NCI-H748 (cell line): ENCODE measurements around the gene CAPRIN2.

ENCODE experiments used
- DNase-seq: peaks from one replicate; lab custom pipeline; 2025; ENCODE audit not compliant: unreplicated experiment; lab: John Stamatoyannopoulos, UW

Gene CAPRIN2

GRCh38 chr12:30769802-30770201 is 15.1 kb upstream of the CAPRIN2 start:
- no peak for DNase-seq

- DNase-seq: peak; percentile 83
Measured at GRCh38 chr12:30764251-30764650, 9.5 kb upstream of the CAPRIN2 start.

GRCh38 chr12:30763053-30763452 is 8.3 kb upstream of the CAPRIN2 start:
- DNase-seq: no peak

GRCh38 chr12:30761730-30762129 is 7.0 kb upstream of the CAPRIN2 start:
- DNase-seq: no peak

- DNase-seq: no peak
Measured at GRCh38 chr12:30757316-30757715, 2.6 kb upstream of the CAPRIN2 start.

- DNase-seq: no peak
Measured at GRCh38 chr12:30756074-30756473, 1.3 kb upstream of the CAPRIN2 start.

GRCh38 chr12:30755395-30755762 is 628 bp upstream of the CAPRIN2 start:
- no peak for DNase-seq

GRCh38 chr12:30754383-30754749 is 385 bp downstream of the CAPRIN2 start:
- DNase-seq: no peak

- DNase-seq: peak; percentile 30
Measured at GRCh38 chr12:30753751-30754382, 884 bp downstream of the CAPRIN2 start.

GRCh38 chr12:30753233-30753632 is 1.5 kb downstream of the CAPRIN2 start:
- peak; percentile 30 for DNase-seq

GRCh38 chr12:30752255-30752654 is 2.5 kb downstream of the CAPRIN2 start:
- DNase-seq: no peak

- DNase-seq: no peak
Measured at GRCh38 chr12:30748147-30748546, 6.6 kb downstream of the CAPRIN2 start.

- DNase-seq: no peak
Measured at GRCh38 chr12:30746190-30746589, 8.6 kb downstream of the CAPRIN2 start.

- no peak for DNase-seq
Measured at GRCh38 chr12:30744321-30744720, 10.4 kb downstream of the CAPRIN2 start.

GRCh38 chr12:30740274-30740673 is 14.5 kb downstream of the CAPRIN2 start:
- no peak for DNase-seq

GRCh38 chr12:30739020-30739419 is 15.7 kb downstream of the CAPRIN2 start:
- DNase-seq: no peak

GRCh38 chr12:30732954-30733637 is 21.7 kb downstream of the CAPRIN2 start:
- DNase-seq: no peak

- DNase-seq: no peak
Measured at GRCh38 chr12:30730011-30730410, 24.7 kb downstream of the CAPRIN2 start.

GRCh38 chr12:30729547-30729946 is 25.2 kb downstream of the CAPRIN2 start:
- DNase-seq: no peak

GRCh38 chr12:30726647-30727046 is 28.1 kb downstream of the CAPRIN2 start:
- DNase-seq: no peak

- no peak for DNase-seq
Measured at GRCh38 chr12:30725739-30726138, 29.0 kb downstream of the CAPRIN2 start.

- no peak for DNase-seq
Measured at GRCh38 chr12:30719060-30719459, 35.7 kb downstream of the CAPRIN2 start.
